Rectal smooth muscle tissue (tissue), 1 donor: Measurements from ENCODE around the gene TENM3.

Experiments
- H3K27ac ChIP-seq: one replicate; pipeline ENCODE4 v1.7.0; 2013; ENCODE audit warnings: low read depth, low read length, inconsistent platforms
- H3K27me3 ChIP-seq: one replicate; pipeline ENCODE4 v1.7.0; 2013; ENCODE audit warnings: low read length; ENCODE audit not compliant: control insufficient read depth, insufficient read depth
- H3K36me3 ChIP-seq: one replicate; pipeline ENCODE4 v1.7.0; 2013; ENCODE audit warnings: low read length; ENCODE audit not compliant: control insufficient read depth, insufficient read depth
- H3K4me1 ChIP-seq: one replicate; pipeline ENCODE4 v1.7.0; 2013; ENCODE audit warnings: low read length; ENCODE audit not compliant: control insufficient read depth, insufficient read depth
- H3K4me3 ChIP-seq: one replicate; pipeline ENCODE4 v1.7.0; 2013; ENCODE audit warnings: low read length
- H3K9ac ChIP-seq: one replicate; pipeline ENCODE4 v1.7.0; 2013; ENCODE audit warnings: low read length

TENM3 gene

DNA sequence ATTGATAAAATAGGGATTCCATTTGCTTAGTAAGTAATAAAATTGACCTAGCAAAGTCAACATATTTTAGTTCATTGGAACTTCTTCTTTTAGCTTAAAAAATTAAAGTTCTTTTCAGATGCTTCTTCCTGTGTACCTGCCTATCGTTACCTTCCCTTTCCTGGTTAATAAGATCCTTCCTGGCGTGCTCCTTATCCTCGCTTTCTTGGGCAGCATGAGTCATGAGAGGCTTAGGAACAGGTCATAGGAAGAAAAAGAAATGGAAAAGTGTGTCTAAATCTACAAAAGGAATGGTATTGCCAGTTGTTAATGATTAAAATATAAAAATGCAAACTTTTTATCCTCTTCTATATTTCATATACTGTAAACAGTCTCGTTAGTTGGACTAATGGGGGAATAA lies 503.7 kb downstream of the TENM3 start:
- Histone ChIP-seq H3K36me3 (no peaks in the 10 kb centered on the region), H3K4me1 (no peaks in the 10 kb centered on the region), H3K27ac (no peak overlapping the region), H3K4me3 (no peak overlapping the region), H3K9ac (no peak overlapping the region), H3K27me3 (no peaks in the 10 kb centered on the region)

DNA sequence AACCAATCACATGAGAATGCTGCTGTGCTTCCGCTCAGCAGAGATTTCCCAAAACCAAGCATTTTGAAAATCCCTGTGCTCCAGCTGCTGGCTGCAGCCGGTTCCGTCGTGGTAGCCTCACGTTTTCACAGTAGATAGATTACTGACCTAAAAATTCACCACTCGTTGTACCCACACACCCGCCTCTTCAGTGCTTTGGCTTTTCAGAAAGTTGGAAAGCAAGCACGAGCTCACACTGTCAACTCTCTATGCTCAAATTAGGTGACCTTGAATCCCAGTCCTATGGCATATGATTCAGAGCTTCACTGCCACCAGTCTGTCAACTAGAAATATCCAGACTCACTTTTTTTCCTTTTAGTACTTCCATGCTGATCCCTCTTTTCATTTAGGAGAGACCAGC lies 505.1 kb downstream of the TENM3 start:
- no peaks in the 10 kb centered on the region for H3K4me1 ChIP-seq
- H3K27me3 ChIP-seq, result no peaks in the 10 kb centered on the region
- no peak overlapping the region for H3K4me3 ChIP-seq
- no peaks in the 10 kb centered on the region for H3K36me3 ChIP-seq
- H3K27ac ChIP-seq, result no peak overlapping the region
- no peak overlapping the region for H3K9ac ChIP-seq

DNA sequence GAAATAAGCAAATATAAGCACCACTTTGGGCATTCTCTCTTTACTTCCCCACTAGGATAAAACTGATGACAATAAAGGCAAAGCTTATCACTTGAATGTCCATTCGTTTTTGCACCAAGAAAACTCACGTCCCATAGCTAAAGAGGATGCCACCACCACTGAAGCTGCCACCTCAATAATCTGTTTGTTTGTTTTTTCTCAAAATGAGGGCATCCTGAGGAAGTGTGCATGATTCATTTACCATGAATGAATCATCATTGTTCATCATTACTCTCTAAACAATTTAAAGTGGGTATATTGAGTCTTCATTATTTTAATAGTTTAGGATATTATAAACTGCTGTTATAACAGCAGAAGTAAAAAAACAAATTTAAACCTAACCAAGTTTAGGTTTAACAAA lies 505.7 kb downstream of the TENM3 start:
- H3K36me3 ChIP-seq, result no peaks in the 10 kb centered on the region
- H3K9ac ChIP-seq, result no peak overlapping the region
- no peak overlapping the region for H3K27ac ChIP-seq
- no peaks in the 10 kb centered on the region for H3K27me3 ChIP-seq
- H3K4me3 ChIP-seq, result no peak overlapping the region
- H3K4me1 ChIP-seq, result no peaks in the 10 kb centered on the region

DNA sequence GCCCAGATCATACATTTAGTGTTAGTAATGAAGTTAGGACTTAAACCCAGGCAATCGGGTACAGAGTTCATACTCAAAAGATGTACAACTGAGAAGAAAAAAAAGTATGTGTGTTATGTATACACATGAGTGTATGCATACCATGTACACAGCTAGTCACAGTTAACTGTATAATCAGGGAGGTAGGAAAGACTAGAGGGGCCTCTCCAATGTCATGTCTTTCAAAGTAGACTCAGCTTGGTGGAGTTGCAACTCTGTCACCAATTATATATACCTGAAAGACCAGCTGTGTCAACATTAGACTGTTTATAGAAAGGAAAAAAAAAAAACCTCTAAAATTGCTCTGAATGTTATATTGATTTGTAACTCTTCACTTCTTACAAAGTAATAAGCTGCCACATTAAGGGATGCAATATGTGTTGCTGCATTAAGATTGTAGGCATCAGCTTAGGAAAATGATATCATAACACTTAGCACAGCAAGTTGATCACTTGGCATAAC lies 506.5 kb downstream of the TENM3 start:
- Histone ChIP-seq H3K4me3 (no peak overlapping the region), H3K36me3 (no peaks in the 10 kb centered on the region), H3K27me3 (no peaks in the 10 kb centered on the region), H3K27ac (no peak overlapping the region), H3K9ac (no peak overlapping the region), H3K4me1 (no peaks in the 10 kb centered on the region)

DNA sequence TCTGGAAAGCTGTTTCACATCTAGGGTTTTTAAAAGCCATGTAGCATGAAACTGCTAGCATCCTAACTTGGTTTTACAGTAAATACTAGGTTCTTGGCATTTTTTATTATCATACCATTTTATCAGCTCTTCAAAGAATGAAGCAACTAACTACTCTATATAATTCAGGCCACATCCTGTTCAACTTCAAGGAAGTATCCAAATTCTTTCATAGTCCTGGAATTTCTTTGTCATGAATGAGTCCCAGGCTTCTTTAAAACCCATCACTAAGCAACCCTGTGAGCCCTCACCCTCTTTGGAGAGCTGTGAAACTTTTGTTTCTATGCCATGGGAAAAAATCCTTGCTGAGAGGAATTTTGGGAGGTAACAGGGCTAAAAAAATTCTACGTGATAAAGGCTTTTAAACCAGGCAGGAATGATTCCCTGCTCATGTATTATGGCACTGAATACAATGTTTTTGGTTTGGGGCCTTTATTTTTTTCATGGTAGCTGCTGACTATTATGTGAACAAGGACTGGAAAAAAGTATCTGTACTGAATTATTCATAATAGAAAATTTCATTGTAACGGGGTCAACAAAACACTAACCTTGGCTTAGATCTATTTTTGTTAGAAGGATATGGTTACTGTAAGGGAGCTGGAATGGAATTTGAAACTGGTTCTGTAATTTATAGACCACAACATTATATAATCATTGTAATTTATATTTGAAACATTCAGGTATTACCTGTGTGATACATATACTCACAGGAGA lies 509.1 kb downstream of the TENM3 start:
- Histone ChIP-seq H3K4me3 (no peak overlapping the region), H3K27ac (no peak overlapping the region), H3K9ac (no peak overlapping the region), H3K36me3 (no peaks in the 10 kb centered on the region), H3K27me3 (no peaks in the 10 kb centered on the region), H3K4me1 (no peaks in the 10 kb centered on the region)

DNA sequence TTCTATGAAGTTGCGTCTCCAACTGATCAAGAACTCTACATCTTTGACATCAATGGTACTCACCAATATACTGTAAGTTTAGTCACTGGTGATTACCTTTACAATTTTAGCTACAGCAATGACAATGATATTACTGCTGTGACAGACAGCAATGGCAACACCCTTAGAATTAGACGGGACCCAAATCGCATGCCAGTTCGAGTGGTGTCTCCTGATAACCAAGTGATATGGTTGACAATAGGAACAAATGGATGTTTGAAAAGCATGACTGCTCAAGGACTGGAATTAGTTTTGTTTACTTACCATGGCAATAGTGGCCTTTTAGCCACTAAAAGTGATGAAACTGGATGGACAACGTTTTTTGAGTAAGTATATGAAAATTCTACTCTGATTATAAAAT lies 511.7 kb downstream of the TENM3 start:
- Histone ChIP-seq H3K27me3 (no peaks in the 10 kb centered on the region), H3K36me3 (no peaks in the 10 kb centered on the region), H3K4me3 (no peak overlapping the region), H3K4me1 (no peaks in the 10 kb centered on the region), H3K27ac (no peak overlapping the region), H3K9ac (no peak overlapping the region)

DNA sequence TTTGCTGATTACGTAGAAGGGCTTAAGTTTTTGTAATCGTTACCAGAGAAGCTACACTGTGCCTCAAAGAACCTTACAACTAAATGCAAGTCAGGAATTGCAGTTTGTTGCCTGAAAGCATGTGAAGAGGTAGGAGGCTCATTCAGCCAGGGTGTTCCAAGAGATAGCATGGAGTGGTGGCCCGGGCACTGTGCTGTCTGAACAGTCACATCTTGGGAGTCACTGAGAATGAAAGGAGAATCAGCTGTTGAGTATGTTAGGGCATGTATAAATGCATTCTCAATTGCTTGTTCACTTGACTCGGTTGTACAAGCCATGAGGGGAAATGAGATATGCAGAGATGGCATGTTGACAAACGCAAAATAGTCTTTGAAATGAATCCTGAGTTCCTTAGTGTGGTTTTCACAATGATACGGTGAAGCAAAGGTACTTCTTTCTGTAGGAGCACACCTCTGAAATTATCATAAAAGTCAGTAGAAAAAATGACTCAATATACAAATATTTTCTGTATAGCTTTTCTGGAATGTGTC lies 513.0 kb downstream of the TENM3 start:
- Histone ChIP-seq H3K9ac (no peak overlapping the region), H3K36me3 (no peaks in the 10 kb centered on the region), H3K27ac (no peak overlapping the region), H3K4me3 (no peak overlapping the region), H3K27me3 (no peaks in the 10 kb centered on the region), H3K4me1 (no peaks in the 10 kb centered on the region)

DNA sequence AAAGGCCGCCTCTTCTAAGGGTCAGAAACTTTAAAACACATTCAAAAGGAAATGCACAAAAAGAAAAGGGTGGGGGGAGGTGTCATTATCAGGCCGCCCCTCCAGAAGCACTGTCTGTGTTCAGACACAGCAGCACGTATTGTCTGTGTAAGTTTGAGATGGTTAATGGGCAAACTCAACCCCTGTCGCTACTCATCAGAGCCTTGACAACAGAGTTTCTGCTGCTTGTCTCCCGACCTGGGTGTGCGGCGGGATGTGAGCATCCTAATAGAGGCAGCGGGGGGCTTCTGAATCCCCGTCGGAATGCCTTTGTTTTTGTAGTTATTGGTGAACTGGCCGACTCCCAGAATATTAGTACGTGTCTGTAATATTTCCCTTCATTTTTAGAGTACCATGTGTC lies 515.1 kb downstream of the TENM3 start:
- Histone ChIP-seq H3K4me3 (no peak overlapping the region), H3K9ac (no peak overlapping the region), H3K36me3 (no peaks in the 10 kb centered on the region), H3K4me1 (no peaks in the 10 kb centered on the region), H3K27me3 (no peaks in the 10 kb centered on the region), H3K27ac (no peak overlapping the region)

DNA sequence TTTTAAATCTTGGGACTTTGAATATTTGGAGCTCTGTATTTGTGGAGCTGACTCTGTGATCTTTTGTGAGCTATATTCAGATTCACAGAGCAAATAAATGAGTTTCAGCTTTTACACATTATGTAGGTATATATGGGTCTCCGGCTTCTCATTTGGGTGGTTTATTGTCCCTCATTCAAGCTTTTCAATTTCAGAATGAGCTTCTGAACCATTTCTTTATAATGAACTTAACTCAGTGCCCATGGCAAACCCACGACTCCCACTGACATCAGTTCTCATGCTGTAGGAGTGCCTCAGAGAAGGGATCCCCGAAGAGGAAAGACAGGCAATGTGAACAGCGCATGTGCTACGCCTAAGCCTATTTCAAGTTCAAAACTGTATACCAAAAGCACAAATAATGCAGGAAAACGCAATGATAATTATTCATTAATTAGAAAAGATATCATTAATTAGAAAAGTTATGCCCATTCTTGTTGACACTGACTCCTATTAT lies 517.4 kb downstream of the TENM3 start:
- no peak overlapping the region for H3K4me3 ChIP-seq
- H3K9ac ChIP-seq, result no peak overlapping the region
- H3K4me1 ChIP-seq, result no peaks in the 10 kb centered on the region
- no peak overlapping the region for H3K27ac ChIP-seq
- H3K36me3 ChIP-seq, result no peaks in the 10 kb centered on the region
- H3K27me3 ChIP-seq, result no peaks in the 10 kb centered on the region

DNA sequence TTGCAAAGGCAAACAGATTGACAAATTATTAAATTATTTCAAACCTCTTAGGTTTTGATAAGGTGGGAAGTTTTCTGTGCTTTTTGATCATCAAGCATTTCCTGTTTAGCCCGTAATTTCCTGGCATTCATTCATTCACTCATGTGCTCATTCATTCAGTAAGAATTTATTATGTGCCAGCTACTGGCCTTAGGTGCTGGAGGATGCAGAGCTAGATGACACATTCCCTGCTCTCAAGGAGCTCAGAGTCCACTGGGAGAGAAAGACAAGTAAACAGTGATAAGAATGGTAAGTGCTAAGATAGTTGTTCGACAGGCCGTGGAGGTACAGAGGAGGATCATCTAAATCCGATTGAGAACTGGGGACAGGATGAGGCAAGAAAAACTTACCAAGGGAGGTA lies 520.9 kb downstream of the TENM3 start:
- Histone ChIP-seq H3K4me1 (peaks cover 7% of the 10 kb centered on the region), H3K4me3 (no peak overlapping the region), H3K9ac (no peak overlapping the region), H3K27me3 (no peaks in the 10 kb centered on the region), H3K27ac (no peak overlapping the region), H3K36me3 (no peaks in the 10 kb centered on the region)

DNA sequence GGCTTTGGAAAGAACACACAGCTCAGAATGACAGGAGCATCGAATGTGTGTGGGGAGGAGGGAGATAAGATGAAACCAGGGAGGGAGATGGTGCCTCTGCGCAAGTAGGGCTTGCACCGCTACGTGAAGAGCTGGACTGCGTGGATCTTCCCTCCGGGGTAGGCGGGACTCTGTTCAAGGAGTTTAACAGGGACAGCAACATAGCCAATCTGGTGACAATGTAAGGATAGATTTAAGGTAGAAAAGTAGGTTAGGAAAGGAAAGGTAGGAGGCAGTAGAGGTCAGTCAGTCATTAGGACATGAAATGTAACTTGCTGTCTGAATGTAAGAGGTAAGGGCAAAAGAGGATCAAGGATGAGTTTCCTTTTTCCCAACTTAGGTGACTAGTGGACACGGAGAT lies 521.4 kb downstream of the TENM3 start:
- Histone ChIP-seq H3K4me3 (no peak overlapping the region), H3K4me1 (peaks cover 7% of the 10 kb centered on the region), H3K27me3 (no peaks in the 10 kb centered on the region), H3K9ac (no peak overlapping the region), H3K36me3 (no peaks in the 10 kb centered on the region), H3K27ac (no peak overlapping the region)

DNA sequence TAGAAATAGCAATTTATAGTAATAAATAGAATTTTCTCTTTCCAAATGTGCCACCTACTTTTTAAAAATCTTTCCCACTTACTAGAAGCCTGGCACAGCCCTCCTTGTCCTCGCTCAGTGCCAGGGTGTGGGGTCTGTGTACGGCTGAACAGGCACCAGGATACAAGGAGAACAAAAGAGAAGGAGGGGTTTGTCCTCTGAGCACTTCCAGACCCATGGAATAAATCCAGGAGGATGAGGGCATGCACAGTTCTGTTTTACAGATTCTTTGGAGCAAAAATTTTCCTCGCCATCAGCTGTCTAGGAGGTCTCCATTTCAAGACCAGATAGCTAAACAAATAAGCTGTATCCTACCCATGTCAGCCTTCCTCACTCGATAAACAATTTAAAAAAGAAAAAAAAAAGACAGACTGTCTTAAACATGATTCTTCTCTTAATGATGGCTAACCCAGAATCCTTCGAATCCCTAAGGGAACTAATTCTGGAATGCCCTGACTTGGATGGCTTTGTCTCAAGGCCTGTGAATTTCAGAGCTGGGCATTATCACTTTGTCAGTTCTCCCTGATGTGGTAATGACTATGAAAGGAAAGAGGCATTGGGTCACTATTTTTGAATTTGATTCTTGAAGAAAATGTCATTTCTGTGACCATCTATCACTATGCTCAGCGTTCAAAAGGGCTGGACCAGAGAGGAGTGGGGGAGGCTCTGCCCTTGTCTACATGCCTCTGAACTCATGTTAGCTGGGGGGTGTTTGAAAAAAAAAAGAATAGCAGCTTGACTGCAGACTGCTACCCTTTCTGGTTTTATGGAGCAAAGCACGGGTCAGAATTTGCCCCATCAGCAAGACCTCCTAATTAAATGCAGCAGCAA lies 523.0 kb downstream of the TENM3 start:
- Histone ChIP-seq H3K4me3 (no peak overlapping the region), H3K27ac (peak overlapping the region; percentile 57), H3K36me3 (no peaks in the 10 kb centered on the region), H3K4me1 (peaks cover 7% of the 10 kb centered on the region), H3K27me3 (no peaks in the 10 kb centered on the region), H3K9ac (no peak overlapping the region)
